ENCODE results near the gene TMEM175. TPM values are rescaled to one million over a fixed set of nuclear protein-coding genes. Genes with fewer than 3 reads are reported as not detected.

TMEM175 gene
- total and polyA plus RNA-seq, 2 of the 8 experiments (the other 6 are each of a cell fraction or from before 2014, with no cell fraction given), result 4.9 to 20.7 TPM

DNA sequence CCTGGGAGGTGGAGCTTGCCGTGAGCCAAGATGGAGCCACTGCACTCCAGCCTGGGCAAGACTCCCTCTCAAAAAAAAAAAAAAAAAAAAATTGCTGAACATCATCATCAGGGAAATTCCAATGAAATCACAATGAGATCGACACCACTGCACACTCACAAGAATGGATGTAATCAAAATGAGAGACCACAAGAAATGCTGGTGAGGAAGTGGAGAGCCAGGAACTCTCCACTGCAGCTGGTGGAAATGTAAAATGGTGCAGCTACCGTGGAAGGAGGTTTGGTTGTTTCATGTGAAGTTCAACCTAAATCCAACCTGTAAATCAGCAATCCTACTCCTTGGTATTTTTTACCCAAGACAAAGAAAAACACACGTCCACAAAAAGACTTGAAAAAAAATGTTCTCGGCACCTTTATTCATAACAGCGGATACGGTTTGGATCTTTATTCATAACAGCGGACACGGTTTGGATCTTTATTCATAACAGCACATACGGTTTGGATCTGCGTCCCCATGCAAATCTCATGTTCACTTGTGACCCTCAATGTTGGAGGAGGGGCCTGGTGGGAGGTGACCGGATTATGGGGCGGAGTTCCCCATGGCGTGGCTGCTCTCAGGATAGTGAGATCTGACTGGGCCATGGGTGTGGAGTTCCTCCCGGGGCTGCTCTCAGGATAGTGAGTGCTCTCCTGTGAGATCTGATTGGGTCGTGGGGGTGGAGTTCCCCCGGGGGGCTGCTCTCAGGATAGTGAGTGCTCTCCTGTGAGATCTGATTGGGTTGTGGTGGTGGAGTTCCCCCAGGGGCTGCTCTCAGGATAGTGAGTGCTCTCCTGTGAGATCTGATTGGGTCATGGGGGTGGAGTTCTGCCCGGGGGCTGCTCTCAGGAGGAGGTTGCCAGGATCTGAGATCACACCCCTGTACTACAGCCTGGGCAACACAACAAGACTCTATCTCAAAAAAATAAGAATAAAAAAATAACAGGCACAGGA, 7.9 kb upstream of the TMEM175 start:
- H4K20me1 ChIP-seq (replicated peaks in 1 of 2; ENCODE audit: control insufficient read depth in 1 of 2, insufficient read depth in 2 of 2, low read length in 2 of 2), result peaks cover 9 to 22% of the 10 kb centered on the region in 2 experiments
- TF ChIP-seq GTF2F1 (IDR thresholded peaks at IDR 0.05; ENCODE audit: borderline replicate concordance, low read depth, low read length), result no peak
- no peak for TF ChIP-seq SIN3A (conservative IDR thresholded peaks at IDR 0.05 in 1 of 2, IDR thresholded peaks at IDR 0.05 in 1 of 2; ENCODE audit: low read depth in 1 of 2, low read length in 2 of 2)
- TF ChIP-seq TAF7 (optimal IDR thresholded peaks at IDR 0.05; ENCODE audit: borderline replicate concordance, low read depth, low read length), result no peak
- no peak for TF ChIP-seq BRCA1 (IDR thresholded peaks at IDR 0.05; ENCODE audit: low read depth, low read length)
- no peak for TF ChIP-seq MAFK (IDR thresholded peaks at IDR 0.05; ENCODE audit: low read depth, low read length)
- no peak for TF ChIP-seq SRF (IDR thresholded peaks at IDR 0.05; ENCODE audit: low read depth, low read length)
- no peak for TF ChIP-seq EZH2 (IDR thresholded peaks at IDR 0.05; ENCODE audit: low read depth, low read length, severe bottlenecking)
- TF ChIP-seq RAD21 (IDR thresholded peaks at IDR 0.05 in 1 of 2, conservative IDR thresholded peaks at IDR 0.05 in 1 of 2; ENCODE audit: low read depth in 2 of 2, low read length in 2 of 2), result no peak
- TF ChIP-seq JUN (IDR thresholded peaks at IDR 0.05; ENCODE audit: low read depth, low read length), result no peak
- TF ChIP-seq RFX5 (IDR thresholded peaks at IDR 0.05; ENCODE audit: borderline replicate concordance, low read depth, low read length), result no peak
- no peak for TF ChIP-seq PHF8 (conservative IDR thresholded peaks at IDR 0.05; ENCODE audit: low read depth, low read length)

More for the DNA sequence above, 7.9 kb upstream of the TMEM175 start:
- no peak overlapping the region for H2AFZ ChIP-seq (ENCODE audit: low read length)
- H4K8ac ChIP-seq (ENCODE audit: extremely low read depth, insufficient read depth, low read length), result no peak overlapping the region
- ChIA-PET CTCF (ENCODE audit: partially characterized antibody) (interaction anchor here (1.0 kb wide), 1 partner anchor 15 kb away, joined by 3 read pairs; no protein-coding TSS in a partner anchor), POLR2A (ENCODE audit: partially characterized antibody) (no interaction called here)
- 87% methylated on average over 18 of the region's 18 CpGs; no CpG with 5 or more reads in 1 of the 2 experiments for WGBS, 2 experiments (ENCODE audit: extremely low coverage in 1 of 2, insufficient coverage in 1 of 2, insufficient read length in 1 of 2, insufficient replicate concordance in 2 of 2, low coverage in 1 of 2, low lambda C conversion rate in 2 of 2, missing lambda C conversion rate in 1 of 2)
- no peak overlapping the region for H4K5ac ChIP-seq (ENCODE audit: insufficient read length, low read depth, low read length)
- H3K14ac ChIP-seq (ENCODE audit: insufficient read length), result no peak overlapping the region
- H3K9me3 ChIP-seq (ENCODE audit: insufficient read depth in 2 of 2, low read depth in 1 of 2, low read length in 1 of 2), result no peaks in the 10 kb centered on the region
- H3K27ac ChIP-seq (ENCODE audit: low read depth, low read length), result no peak overlapping the region
- H3K79me1 ChIP-seq (ENCODE audit: low read depth, low read length), result peaks cover 20% of the 10 kb centered on the region
- H3K36me3 ChIP-seq (ENCODE audit: control insufficient read depth in 2 of 4, insufficient read depth in 4 of 4, low read length in 3 of 4), result no peaks in the 10 kb centered on the region
- no peaks in the 10 kb centered on the region for H3K23me2 ChIP-seq (ENCODE audit: low read depth, low read length)
- H3K56ac ChIP-seq (replicated peaks; ENCODE audit: insufficient read length, low read depth, low read length), result no peak overlapping the region
- H2BK12ac ChIP-seq (ENCODE audit: low read depth, low read length), result no peak overlapping the region
- H3K4me1 ChIP-seq (replicated peaks in 1 of 4; ENCODE audit: control insufficient read depth in 3 of 4, insufficient read depth in 4 of 4, low read length in 3 of 4), result no peaks in the 10 kb centered on the region; a peak in 1 of 7 replicates
- FAIRE-seq, result no peak
- H3K23ac ChIP-seq (ENCODE audit: insufficient read length), result no peak overlapping the region
- no peak overlapping the region for H2BK15ac ChIP-seq (ENCODE audit: low read length)
- no peak overlapping the region for H3K4me2 ChIP-seq (ENCODE audit: insufficient read depth in 1 of 2, low read depth in 2 of 2, low read length in 2 of 2)
- H4K91ac ChIP-seq (replicated peaks; ENCODE audit: insufficient read length, low read length), result no peak overlapping the region
- no peak overlapping the region for H3K18ac ChIP-seq (ENCODE audit: extremely low read depth, low read length)
- H3K4ac ChIP-seq (replicated peaks; ENCODE audit: insufficient read length, low read depth, low read length), result no peak overlapping the region
- peaks cover 19 to 74% of the 10 kb centered on the region in 2 experiments; a peak in 3 of 4 replicates for H3K79me2 ChIP-seq (ENCODE audit: control insufficient read depth in 1 of 2, insufficient read depth in 2 of 2, low read length in 2 of 2)
- H2BK20ac ChIP-seq (ENCODE audit: low read length), result no peak overlapping the region
- H2BK120ac ChIP-seq (replicated peaks; ENCODE audit: low read depth, low read length), result no peak overlapping the region
- no peak overlapping the region for H2BK5ac ChIP-seq (ENCODE audit: low read depth, low read length)
- no peak for DNase-seq (ENCODE audit: low read depth in 1 of 2, low spot score in 2 of 2)
- no peak overlapping the region for H2AK5ac ChIP-seq (ENCODE audit: low read depth, low read length)
- no peaks in the 10 kb centered on the region for H3K27me3 ChIP-seq (replicated peaks in 1 of 4; ENCODE audit: control insufficient read depth in 3 of 4, extremely low read depth in 1 of 4, insufficient read depth in 3 of 4, low read length in 3 of 4)
- H3K4me3 ChIP-seq (ENCODE audit: extremely low read depth in 1 of 4, insufficient read depth in 2 of 4, low read depth in 3 of 4, low read length in 4 of 4), result no peak overlapping the region
- no peak overlapping the region; a peak in 1 of 7 replicates for H3K9ac ChIP-seq (replicated peaks in 1 of 4; ENCODE audit: extremely low read depth in 1 of 4, low read depth in 3 of 4, low read length in 3 of 4)
